Measurements from ENCODE around the gene BRSK2.

Gene BRSK2

GRCh38 chr11:1396375-1396841 lies 6.7 kb downstream of the BRSK2 start:
- no peak for DNase-seq

- peak in 54 of 56 donors; percentile 48 to 97 (median 88) for DNase-seq
Observed at GRCh38 chr11:1397146-1397861, 7.6 kb downstream of the BRSK2 start.

GRCh38 chr11:1397862-1398527 lies 8.3 kb downstream of the BRSK2 start:
- DNase-seq: peak in 6 of 56 donors; percentile 26 to 52 (median 48)

GRCh38 chr11:1398528-1399235 lies 8.9 kb downstream of the BRSK2 start:
- no peak for DNase-seq

- DNase-seq: peak in 1 of 56 donors; percentile 31
Observed at GRCh38 chr11:1399386-1400316, 9.9 kb downstream of the BRSK2 start.

- no peak for DNase-seq
Observed at GRCh38 chr11:1400317-1401170, 10.8 kb downstream of the BRSK2 start.

GRCh38 chr11:1401171-1401445 lies 11.4 kb downstream of the BRSK2 start:
- DNase-seq: no peak

GRCh38 chr11:1401656-1402221 lies 12.0 kb downstream of the BRSK2 start:
- DNase-seq: peak in 40 of 56 donors; percentile 22 to 83 (median 62)

GRCh38 chr11:1402355-1403077 lies 12.8 kb downstream of the BRSK2 start:
- no peak for DNase-seq

- no peak for DNase-seq
Observed at GRCh38 chr11:1403078-1403620, 13.4 kb downstream of the BRSK2 start.

- DNase-seq: no peak
Observed at GRCh38 chr11:1403721-1404460, 14.2 kb downstream of the BRSK2 start.

GRCh38 chr11:1404461-1405185 lies 14.9 kb downstream of the BRSK2 start:
- DNase-seq: no peak

- DNase-seq: no peak
Observed at GRCh38 chr11:1405186-1406020, 15.7 kb downstream of the BRSK2 start.

- peak in 2 of 56 donors; percentile 21 to 34 for DNase-seq
Observed at GRCh38 chr11:1406571-1407485, 17.1 kb downstream of the BRSK2 start.

- DNase-seq: no peak
Observed at GRCh38 chr11:1407668-1408067, 17.9 kb downstream of the BRSK2 start.

Data from amygdala (tissue), 56 donors.